Peyer's patch (tissue), 4 donors: ENCODE data around the gene BDH2. TPM values are rescaled to one million over a fixed set of nuclear protein-coding genes. Genes with fewer than 3 reads are reported as not detected.

Experiments used
- DNase-seq, 3 donors: peaks; one replicate each; pipeline ENCODE4 v3.0.0-alpha.2; 2017 to 2019
- H3K27ac ChIP-seq, 4 donors: fragments of 200-600 bp; sonication (generic); one replicate each; pipeline ENCODE4 v1.5.1; 2016 to 2019
- H3K27me3 ChIP-seq, 2 donors: fragments of 200-600 bp; sonication (generic); one replicate each; pipeline ENCODE4 v1.5.1; 2019
- H3K36me3 ChIP-seq, 3 donors: fragments of 200-600 bp; sonication (generic); one replicate each; pipeline ENCODE4 v1.5.1; 2016 to 2019
- H3K4me1 ChIP-seq, 4 donors: fragments of 200-600 bp; sonication (generic); one replicate each; pipeline ENCODE4 v1.5.1; 2016 to 2019
- H3K4me3 ChIP-seq, 4 donors: fragments of 200-600 bp; sonication (generic); 1 replicate in 3 of 4; 2 replicates in 1 of 4; pipeline ENCODE4 v1.5.1; 2016 to 2019; ENCODE audit warnings: mild to moderate bottlenecking in 1 of 4
- H3K9me3 ChIP-seq, 4 donors: fragments of 200-600 bp; sonication (generic); one replicate each; pipeline ENCODE4 v1.5.1; 2016 to 2019; ENCODE audit warnings: mild to moderate bottlenecking in 1 of 4
- POLR2A ChIP-seq, 2 donors: fragments of 450-650 bp; IDR thresholded peaks; one replicate each; pipeline ENCODE4 v1.5.1; 2017; ENCODE audit warnings: antibody characterized with exemption in 2 of 2, mild to moderate bottlenecking in 2 of 2, moderate library complexity in 2 of 2
- total RNA-seq, 4 donors: library from RNA; depleted of rRNA; stranded (reverse); fragments of >200 nt; gene quantifications; one replicate each; pipeline ENCODE4 v1.1.0, GENCODE V29; 2016
- TF ChIP-seq, protein P1 (sequence below), 6 experiments: fragments of 450-650 bp in 4 of 6; fragments of 200-600 bp in 2 of 6; sonication (generic) in 1 of 6; IDR thresholded peaks; one replicate each; pipeline ENCODE4 v1.5.1; 2017 to 2019; ENCODE audit warnings: antibody characterized with exemption in 6 of 6, mild to moderate bottlenecking in 3 of 6, moderate library complexity in 1 of 6

BDH2 gene
- total RNA-seq, 4 donors from 2014 or later: 65.2 to 128 (median 114) TPM

GRCh38 chr4:103054030-103054429 is 45.6 kb downstream of the BDH2 start:
- DNase-seq: no peak
- no peak overlapping the region for H3K4me3 ChIP-seq
- no peaks in the 10 kb centered on the region for H3K27me3 ChIP-seq
- H3K27ac ChIP-seq: no peak overlapping the region
- peaks cover 0 to 6% (median 0%) of the 10 kb centered on the region in 3 donors for H3K36me3 ChIP-seq
- no peaks in the 10 kb centered on the region for H3K9me3 ChIP-seq
- TF ChIP-seq, protein P1, sequence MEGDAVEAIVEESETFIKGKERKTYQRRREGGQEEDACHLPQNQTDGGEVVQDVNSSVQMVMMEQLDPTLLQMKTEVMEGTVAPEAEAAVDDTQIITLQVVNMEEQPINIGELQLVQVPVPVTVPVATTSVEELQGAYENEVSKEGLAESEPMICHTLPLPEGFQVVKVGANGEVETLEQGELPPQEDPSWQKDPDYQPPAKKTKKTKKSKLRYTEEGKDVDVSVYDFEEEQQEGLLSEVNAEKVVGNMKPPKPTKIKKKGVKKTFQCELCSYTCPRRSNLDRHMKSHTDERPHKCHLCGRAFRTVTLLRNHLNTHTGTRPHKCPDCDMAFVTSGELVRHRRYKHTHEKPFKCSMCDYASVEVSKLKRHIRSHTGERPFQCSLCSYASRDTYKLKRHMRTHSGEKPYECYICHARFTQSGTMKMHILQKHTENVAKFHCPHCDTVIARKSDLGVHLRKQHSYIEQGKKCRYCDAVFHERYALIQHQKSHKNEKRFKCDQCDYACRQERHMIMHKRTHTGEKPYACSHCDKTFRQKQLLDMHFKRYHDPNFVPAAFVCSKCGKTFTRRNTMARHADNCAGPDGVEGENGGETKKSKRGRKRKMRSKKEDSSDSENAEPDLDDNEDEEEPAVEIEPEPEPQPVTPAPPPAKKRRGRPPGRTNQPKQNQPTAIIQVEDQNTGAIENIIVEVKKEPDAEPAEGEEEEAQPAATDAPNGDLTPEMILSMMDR (IDR thresholded peaks at IDR 0.05): no peak
- no peak for TF ChIP-seq POLR2A (IDR thresholded peaks at IDR 0.05)
- H3K4me1 ChIP-seq: no peaks in the 10 kb centered on the region

DNA sequence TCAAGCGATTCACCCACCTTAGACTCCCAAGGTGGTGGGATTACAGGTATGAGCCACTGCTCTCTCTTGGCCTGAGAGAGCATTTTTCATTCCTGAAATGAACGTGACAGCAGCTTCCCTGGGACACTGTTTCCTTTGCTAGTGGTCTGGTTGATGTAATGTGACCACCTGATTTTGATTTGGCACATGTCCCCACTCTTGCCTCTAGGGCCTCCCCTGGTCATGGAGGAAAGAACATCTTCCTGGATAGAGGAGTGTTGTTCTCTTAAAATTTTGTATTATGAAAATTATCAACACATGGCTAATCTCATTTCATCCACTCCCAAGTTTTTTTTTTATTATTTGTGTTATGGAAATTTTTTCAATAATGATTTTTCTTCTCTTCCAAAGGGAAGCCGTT is 46.9 kb downstream of the BDH2 start:
- Histone ChIP-seq H3K9me3 (no peaks in the 10 kb centered on the region), H3K27me3 (no peaks in the 10 kb centered on the region)

DNA sequence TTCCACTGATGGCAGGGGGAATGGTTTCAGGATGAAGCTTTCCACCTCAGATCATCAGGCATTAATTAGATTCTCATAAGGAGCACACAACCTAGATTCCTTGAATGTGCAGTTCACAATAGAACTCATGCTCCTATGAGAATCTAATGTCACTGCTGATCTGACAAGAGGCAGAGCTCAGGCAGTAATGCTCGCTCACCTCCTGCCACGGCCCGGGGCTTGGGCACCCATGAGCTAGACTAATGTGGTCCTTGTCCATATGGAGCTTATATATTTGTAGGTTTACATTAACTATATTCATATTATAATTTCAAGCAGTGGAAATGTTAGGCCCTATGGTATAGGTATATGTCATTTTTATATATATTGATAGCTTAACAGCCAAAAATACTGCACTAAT is 47.5 kb downstream of the BDH2 start:
- Histone ChIP-seq H3K9me3 (no peaks in the 10 kb centered on the region), H3K27me3 (no peaks in the 10 kb centered on the region), H3K36me3 (peaks cover 0 to 7% (median 0%) of the 10 kb centered on the region in 3 donors), H3K4me3 (no peak overlapping the region), H3K4me1 (no peaks in the 10 kb centered on the region), H3K27ac (no peak overlapping the region)
- no peak for DNase-seq
- TF ChIP-seq, protein P1 (IDR thresholded peaks at IDR 0.05): no peak
- TF ChIP-seq POLR2A (IDR thresholded peaks at IDR 0.05): no peak

More for the DNA sequence above, 46.9 kb downstream of the BDH2 start:
- no peak for DNase-seq
- H3K27ac ChIP-seq: no peak overlapping the region
- no peak for TF ChIP-seq POLR2A (IDR thresholded peaks at IDR 0.05)
- TF ChIP-seq, protein P1 (IDR thresholded peaks at IDR 0.05): no peak
- H3K36me3 ChIP-seq: peaks cover 0 to 7% (median 0%) of the 10 kb centered on the region in 3 donors
- H3K4me3 ChIP-seq: no peak overlapping the region
- H3K4me1 ChIP-seq: no peaks in the 10 kb centered on the region

DNA sequence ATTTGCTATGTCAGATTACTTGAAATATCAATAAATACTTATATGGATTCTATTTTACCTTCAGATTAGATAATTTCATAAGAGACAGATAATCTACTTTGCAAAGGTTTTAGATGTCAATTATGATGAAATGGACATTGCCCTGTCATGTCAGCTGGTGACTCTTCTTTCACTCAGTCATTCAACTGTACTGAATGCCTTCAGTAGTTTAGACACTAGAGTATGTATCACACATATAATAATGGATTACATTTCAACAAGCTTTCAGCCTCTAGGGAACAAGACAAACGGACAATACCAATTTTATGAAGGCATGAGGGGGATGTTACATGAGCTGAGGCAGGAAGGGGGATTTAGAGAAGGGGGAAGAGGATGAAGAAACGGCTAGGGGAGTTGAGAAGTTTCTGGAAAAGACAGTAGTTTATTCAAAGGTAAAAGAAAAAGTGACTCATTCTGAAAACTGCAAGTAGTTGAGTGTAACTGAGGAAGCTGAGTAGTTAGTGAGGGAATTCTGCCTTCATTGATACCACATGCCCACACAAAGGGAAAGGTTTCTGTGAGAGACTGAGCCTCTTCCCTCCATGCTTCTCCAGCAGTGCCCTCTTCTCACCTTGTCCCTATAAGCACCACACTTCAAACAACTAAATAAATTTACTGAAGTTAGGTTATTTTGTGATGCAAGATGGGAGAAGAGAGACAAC is 48.7 kb downstream of the BDH2 start:
- no peak for DNase-seq
- Histone ChIP-seq H3K4me1 (no peaks in the 10 kb centered on the region), H3K9me3 (no peaks in the 10 kb centered on the region), H3K4me3 (no peak overlapping the region), H3K36me3 (peaks cover 0 to 7% (median 0%) of the 10 kb centered on the region in 3 donors), H3K27ac (no peak overlapping the region), H3K27me3 (no peaks in the 10 kb centered on the region)
- TF ChIP-seq POLR2A (IDR thresholded peaks at IDR 0.05): no peak
- TF ChIP-seq, protein P1 (IDR thresholded peaks at IDR 0.05): no peak

DNA sequence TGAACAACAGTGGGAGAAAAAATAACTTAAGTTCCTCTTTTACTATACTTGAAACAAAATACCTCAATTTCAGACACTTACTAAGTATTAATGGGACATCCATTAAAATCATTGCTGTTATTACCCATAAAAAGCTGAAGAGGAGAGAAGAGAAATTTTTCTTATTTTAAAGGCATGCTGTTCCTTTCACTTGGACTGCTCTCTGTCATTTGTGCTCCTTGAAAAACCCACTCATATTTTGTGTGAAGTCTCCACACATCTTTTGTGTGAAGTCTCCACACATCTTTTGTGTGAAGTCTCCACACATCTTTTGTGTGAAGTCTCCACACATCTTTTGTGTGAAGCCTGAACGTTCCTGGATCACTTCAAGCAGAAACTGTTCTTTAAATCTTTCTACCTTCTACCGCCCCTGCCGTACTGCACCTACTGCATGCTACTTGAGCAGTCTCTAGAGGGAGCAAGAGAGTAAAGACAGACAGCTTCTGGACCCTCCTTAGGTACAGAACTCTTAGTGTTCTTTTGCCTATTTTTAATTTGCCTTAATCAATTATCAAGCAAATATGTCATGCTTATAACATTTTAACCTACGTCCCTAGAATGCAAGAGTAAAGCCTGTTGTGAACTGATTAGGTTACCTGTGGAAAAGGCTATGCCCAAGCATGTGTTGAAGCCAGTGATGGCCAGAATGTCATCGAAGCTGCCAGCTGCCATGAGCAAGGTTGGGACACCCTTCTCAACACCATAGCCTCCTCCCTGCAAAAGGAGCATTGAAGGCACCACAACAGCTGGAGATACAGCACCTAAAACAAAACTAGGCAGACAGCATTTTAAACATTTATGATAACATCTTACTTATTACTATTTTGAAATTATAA is 53.0 kb downstream of the BDH2 start:
- Histone ChIP-seq H3K4me3 (no peak overlapping the region), H3K4me1 (no peaks in the 10 kb centered on the region), H3K27ac (no peak overlapping the region), H3K27me3 (no peaks in the 10 kb centered on the region), H3K9me3 (no peaks in the 10 kb centered on the region), H3K36me3 (peaks cover 0 to 7% (median 0%) of the 10 kb centered on the region in 3 donors)
- TF ChIP-seq, protein P1 (IDR thresholded peaks at IDR 0.05): peak; percentile 5 to 68 (median 62)
- no peak for TF ChIP-seq POLR2A (IDR thresholded peaks at IDR 0.05)
- DNase-seq: peak in 1 of 3 donors; percentile 61
